Measurements from ENCODE around the gene ZFHX2. TPM values are rescaled to one million over a fixed set of nuclear protein-coding genes. Genes with fewer than 3 reads are reported as not detected.

ZFHX2 gene
- total and polyA plus RNA-seq, 2 of the 13 experiments (the other 11 are each of a cell fraction or from before 2014, with no cell fraction given), result 0.17 to 0.44 TPM

DNA sequence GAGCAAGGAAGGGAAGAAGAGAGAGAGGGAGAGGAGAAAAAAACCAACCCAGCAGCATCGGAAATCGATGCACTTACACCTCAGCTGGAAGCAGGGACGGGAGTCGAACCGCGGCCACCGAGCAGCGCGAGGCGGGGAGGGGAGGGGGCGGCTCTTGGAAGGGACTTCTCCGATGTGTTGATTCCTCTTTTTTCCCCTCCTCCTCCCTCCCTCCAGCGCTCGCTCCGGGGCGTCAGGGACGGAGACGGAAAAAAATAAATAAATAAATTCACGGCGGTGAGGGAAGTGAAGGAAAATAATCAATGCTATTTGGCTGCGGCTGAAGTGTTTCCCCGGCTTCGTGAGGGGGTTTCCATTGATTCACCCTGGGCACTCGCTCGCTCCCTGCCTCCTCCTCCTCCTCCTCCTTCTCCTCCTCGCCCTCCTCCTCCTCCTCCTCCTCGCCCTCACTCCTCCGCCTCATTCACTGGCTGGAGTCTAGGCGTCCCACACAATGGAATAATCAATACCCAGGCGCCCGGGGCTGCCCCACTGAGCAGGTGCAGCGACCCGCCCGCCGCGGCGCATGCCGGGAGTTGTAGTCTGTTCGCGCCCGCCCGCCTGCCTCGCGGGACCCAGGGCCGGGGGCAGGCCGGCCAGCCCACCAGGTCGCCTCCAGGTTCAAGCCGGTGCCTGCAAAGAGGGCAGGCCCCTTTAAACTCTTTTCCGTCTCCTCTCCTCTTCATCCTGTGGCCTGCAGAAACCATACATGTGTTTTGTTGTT is at the start of gene ZFHX2 (continued):
- TF ChIP-seq DR1 (CRISPR knock-in tag; IDR thresholded peaks at IDR 0.05) (no peak; the same call in 1 of the 2 replicates), CENPT (CRISPR knock-in tag; IDR thresholded peaks at IDR 0.05; ENCODE audit: low read depth) (no peak), ZNF343 (CRISPR knock-in tag; IDR thresholded peaks at IDR 0.05) (peak; percentile 21; the same call in 1 of the 2 replicates), MEIS2 (CRISPR knock-in tag; IDR thresholded peaks at IDR 0.05) (peak; percentile 71; the same call in 1 of the 2 replicates), SNAPC2 (CRISPR knock-in tag; IDR thresholded peaks at IDR 0.05) (no peak), FOXA1 (IDR thresholded peaks at IDR 0.05) (no peak), FOXA1 (CRISPR knock-in tag; IDR thresholded peaks at IDR 0.05) (peak; percentile 24; the same call in 1 of the 2 replicates), ZNF589 (CRISPR knock-in tag; conservative IDR thresholded peaks at IDR 0.05) (0 out of 2 replicates have a peak, but pooled peaks have one; percentile 16), SATB2 (CRISPR knock-in tag; IDR thresholded peaks at IDR 0.05) (no peak), ZFP36L1 (CRISPR knock-in tag; IDR thresholded peaks at IDR 0.05) (no peak), IKZF4 (CRISPR knock-in tag; IDR thresholded peaks at IDR 0.05; ENCODE audit: borderline replicate concordance, low read depth, not compliant biosample characterization) (peak; percentile 90), RBAK (CRISPR knock-in tag; IDR thresholded peaks at IDR 0.05) (peak; percentile 55; the same call in 1 of the 2 replicates), SALL2 (CRISPR knock-in tag; IDR thresholded peaks at IDR 0.05) (peak; percentile 85), RARA (CRISPR knock-in tag; IDR thresholded peaks at IDR 0.05) (no peak; the same call in 1 of the 2 replicates), ZNF629 (CRISPR knock-in tag; conservative IDR thresholded peaks at IDR 0.05) (no peak)
- TF ChIP-seq, protein P1, sequence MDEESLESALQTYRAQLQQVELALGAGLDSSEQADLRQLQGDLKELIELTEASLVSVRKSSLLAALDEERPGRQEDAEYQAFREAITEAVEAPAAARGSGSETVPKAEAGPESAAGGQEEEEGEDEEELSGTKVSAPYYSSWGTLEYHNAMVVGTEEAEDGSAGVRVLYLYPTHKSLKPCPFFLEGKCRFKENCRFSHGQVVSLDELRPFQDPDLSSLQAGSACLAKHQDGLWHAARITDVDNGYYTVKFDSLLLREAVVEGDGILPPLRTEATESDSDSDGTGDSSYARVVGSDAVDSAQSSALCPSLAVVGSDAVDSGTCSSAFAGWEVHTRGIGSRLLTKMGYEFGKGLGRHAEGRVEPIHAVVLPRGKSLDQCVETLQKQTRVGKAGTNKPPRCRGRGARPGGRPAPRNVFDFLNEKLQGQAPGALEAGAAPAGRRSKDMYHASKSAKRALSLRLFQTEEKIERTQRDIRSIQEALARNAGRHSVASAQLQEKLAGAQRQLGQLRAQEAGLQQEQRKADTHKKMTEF (CRISPR knock-in tag; IDR thresholded peaks at IDR 0.05), result peak; percentile 91
- TF ChIP-seq, protein P2, sequence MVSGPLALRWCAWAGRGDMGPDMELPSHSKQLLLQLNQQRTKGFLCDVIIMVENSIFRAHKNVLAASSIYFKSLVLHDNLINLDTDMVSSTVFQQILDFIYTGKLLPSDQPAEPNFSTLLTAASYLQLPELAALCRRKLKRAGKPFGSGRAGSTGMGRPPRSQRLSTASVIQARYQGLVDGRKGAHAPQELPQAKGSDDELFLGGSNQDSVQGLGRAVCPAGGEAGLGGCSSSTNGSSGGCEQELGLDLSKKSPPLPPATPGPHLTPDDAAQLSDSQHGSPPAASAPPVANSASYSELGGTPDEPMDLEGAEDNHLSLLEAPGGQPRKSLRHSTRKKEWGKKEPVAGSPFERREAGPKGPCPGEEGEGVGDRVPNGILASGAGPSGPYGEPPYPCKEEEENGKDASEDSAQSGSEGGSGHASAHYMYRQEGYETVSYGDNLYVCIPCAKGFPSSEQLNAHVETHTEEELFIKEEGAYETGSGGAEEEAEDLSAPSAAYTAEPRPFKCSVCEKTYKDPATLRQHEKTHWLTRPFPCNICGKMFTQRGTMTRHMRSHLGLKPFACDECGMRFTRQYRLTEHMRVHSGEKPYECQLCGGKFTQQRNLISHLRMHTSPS (CRISPR knock-in tag; IDR thresholded peaks at IDR 0.05; ENCODE audit: low read depth), result no peak
- TF ChIP-seq, protein P3, sequence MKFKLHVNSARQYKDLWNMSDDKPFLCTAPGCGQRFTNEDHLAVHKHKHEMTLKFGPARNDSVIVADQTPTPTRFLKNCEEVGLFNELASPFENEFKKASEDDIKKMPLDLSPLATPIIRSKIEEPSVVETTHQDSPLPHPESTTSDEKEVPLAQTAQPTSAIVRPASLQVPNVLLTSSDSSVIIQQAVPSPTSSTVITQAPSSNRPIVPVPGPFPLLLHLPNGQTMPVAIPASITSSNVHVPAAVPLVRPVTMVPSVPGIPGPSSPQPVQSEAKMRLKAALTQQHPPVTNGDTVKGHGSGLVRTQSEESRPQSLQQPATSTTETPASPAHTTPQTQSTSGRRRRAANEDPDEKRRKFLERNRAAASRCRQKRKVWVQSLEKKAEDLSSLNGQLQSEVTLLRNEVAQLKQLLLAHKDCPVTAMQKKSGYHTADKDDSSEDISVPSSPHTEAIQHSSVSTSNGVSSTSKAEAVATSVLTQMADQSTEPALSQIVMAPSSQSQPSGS (CRISPR knock-in tag; IDR thresholded peaks at IDR 0.05), result peak; percentile 26; the same call in 1 of the 2 replicates
- TF ChIP-seq, protein P4, sequence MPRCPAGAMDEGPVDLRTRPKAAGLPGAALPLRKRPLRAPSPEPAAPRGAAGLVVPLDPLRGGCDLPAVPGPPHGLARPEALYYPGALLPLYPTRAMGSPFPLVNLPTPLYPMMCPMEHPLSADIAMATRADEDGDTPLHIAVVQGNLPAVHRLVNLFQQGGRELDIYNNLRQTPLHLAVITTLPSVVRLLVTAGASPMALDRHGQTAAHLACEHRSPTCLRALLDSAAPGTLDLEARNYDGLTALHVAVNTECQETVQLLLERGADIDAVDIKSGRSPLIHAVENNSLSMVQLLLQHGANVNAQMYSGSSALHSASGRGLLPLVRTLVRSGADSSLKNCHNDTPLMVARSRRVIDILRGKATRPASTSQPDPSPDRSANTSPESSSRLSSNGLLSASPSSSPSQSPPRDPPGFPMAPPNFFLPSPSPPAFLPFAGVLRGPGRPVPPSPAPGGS (CRISPR knock-in tag; IDR thresholded peaks at IDR 0.05), result peak; percentile 98
- TF ChIP-seq, protein P5, sequence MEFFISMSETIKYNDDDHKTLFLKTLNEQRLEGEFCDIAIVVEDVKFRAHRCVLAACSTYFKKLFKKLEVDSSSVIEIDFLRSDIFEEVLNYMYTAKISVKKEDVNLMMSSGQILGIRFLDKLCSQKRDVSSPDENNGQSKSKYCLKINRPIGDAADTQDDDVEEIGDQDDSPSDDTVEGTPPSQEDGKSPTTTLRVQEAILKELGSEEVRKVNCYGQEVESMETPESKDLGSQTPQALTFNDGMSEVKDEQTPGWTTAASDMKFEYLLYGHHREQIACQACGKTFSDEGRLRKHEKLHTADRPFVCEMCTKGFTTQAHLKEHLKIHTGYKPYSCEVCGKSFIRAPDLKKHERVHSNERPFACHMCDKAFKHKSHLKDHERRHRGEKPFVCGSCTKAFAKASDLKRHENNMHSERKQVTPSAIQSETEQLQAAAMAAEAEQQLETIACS (CRISPR knock-in tag; IDR thresholded peaks at IDR 0.05), result no peak
- TF ChIP-seq, protein P6, sequence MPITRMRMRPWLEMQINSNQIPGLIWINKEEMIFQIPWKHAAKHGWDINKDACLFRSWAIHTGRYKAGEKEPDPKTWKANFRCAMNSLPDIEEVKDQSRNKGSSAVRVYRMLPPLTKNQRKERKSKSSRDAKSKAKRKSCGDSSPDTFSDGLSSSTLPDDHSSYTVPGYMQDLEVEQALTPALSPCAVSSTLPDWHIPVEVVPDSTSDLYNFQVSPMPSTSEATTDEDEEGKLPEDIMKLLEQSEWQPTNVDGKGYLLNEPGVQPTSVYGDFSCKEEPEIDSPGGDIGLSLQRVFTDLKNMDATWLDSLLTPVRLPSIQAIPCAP (CRISPR knock-in tag; IDR thresholded peaks at IDR 0.05; ENCODE audit: low read depth), result no peak

Measured in HepG2 (cell line).